Cardiac fibroblast (primary cell): ENCODE results near the gene PPFIBP2.
A peak's percentile ranks its signal among the peaks of the same experiment; 100 is the strongest.

ENCODE experiments used
- DNase-seq, 2 donors: peaks; one replicate each; pipeline versions ENCODE4 v3.0.0 to v3.0.0-alpha.2; 2010; ENCODE audit warnings: low read depth in 2 of 2
- H3K4me3 ChIP-seq, 2 donors: replicated peaks in 1 of 2; 1 replicate in 1 of 2; 2 replicates in 1 of 2; pipeline ENCODE4 v1.5.1; 2011; ENCODE audit warnings: low read depth in 2 of 2, low read length in 2 of 2, mild to moderate bottlenecking in 2 of 2, moderate library complexity in 1 of 2
- CTCF ChIP-seq: IDR thresholded peaks from one replicate; pipeline ENCODE4 v1.5.1; 2011; ENCODE audit warnings: low read depth, mild to moderate bottlenecking, low read length, inconsistent platforms

Gene PPFIBP2

DNA sequence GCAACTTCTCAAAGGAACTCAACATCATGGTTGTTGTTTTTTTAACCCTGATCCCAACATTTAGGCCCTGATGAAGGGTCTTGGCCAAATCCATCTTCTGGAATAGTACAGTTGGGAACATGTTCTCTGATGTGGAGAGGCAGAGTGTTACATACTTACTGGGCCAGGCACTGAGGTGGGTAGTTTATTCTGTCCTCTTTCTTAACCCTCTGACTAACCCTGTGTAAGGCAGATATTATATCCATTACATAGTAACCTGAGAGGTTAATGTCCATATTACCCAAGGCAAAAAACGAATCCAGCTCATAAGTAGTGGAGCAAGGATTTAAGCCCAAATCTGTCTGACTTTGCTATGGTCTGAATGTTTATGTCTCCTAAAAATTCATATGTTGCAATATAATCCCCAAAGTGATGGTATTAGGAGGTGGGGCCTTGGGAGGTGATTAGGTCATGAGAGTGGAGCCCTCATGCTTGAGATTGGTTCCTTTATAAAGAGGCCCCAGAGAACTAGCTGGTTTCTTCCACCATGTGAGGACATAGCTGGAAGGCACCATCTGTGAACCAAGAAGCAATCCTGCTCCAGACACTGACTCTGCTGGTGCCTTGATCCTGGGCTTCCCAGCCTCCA is 16.3 kb downstream of the PPFIBP2 start:
- no peak for TF ChIP-seq CTCF
- H3K4me3 ChIP-seq = no peak overlapping the region
- DNase-seq = no peak

DNA sequence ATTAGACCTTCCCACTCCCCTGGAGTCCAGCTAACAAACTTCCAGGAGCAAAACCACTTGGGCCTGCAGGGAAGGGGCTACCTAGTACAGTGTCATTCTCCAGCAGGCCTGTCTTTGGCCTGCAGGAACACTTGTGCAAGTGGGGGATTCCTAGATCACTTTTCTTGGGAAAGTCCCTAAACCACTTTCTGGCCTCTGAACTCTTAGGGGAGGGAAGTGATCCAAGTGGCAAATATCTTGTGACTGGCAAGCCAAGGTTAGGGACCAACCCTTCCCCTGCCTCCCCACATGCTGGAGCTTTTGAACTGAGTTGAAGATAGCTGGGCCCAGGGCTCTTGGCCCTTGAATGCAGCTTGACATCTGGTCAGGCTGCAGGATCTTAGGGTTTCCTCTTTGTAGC is 17.2 kb downstream of the PPFIBP2 start:
- H3K4me3 ChIP-seq = no peak overlapping the region
- DNase-seq = no peak
- TF ChIP-seq CTCF = no peak

DNA sequence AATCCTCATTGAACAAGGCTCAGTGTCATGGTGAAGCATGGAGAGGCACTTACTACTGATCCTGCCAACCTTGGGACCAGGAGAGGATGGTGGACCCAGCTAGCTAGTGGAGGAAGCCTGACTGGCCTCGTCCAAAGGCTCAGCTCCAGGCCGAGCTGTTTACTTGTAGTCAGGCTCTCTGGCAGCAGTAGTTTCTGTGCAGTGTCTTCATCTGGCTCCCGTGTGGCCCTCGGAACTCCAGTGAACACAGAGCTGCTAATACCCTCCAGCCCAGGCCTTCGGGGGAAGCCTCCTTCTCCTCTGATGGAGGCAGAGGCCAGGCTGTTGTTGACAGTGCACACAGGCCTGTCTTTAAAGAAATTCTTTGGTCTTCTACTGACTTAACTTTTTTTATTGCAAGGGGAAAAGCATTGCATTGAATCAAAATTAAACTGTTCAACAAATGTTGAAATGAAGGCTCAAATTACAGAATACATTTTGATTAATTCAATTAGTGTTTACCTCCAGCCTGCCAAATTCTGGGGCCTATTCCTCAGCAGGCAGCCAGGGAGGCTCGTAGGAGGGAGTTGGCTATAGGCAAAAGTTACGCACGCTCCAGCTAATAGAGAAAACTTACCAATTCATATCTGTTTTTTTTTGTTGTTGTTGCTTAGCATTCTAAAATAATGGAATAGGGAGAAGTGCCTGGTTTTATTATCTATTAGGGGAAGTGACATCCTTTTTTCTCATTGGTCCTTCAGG is 18.8 kb downstream of the PPFIBP2 start:
- TF ChIP-seq CTCF = no peak
- DNase-seq = no peak
- H3K4me3 ChIP-seq = no peak overlapping the region

- no peak overlapping the region for H3K4me3 ChIP-seq
- TF ChIP-seq CTCF = no peak
- DNase-seq = no peak
Measured at GRCh38 chr11:7533199-7534041, 19.6 kb downstream of the PPFIBP2 start.

DNA sequence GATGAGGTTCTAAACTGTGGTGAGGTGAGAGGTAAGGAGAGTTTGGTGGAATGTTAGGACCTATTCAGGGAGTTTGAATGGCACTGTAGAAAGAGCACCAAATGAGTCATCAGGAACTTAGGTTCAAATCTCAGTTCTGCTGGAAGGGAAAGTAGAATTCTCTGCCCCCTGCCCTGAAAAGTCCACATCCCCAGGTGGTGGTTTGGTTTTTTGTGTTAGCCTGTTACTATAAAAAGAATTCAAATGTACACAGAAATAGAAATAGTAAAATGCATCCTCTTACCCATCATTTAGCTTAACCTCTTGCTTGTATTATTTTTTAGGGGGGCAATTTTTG is 20.2 kb downstream of the PPFIBP2 start:
- no peak for DNase-seq
- TF ChIP-seq CTCF = no peak
- H3K4me3 ChIP-seq = no peak overlapping the region

- H3K4me3 ChIP-seq = no peak overlapping the region
- TF ChIP-seq CTCF = peak; percentile 2
- no peak for DNase-seq
Measured at GRCh38 chr11:7536100-7536499, 22.3 kb downstream of the PPFIBP2 start.
